ENCODE data around the gene NEK6. TPM values are rescaled to one million over a fixed set of nuclear protein-coding genes. Genes with fewer than 3 reads are reported as not detected.
A peak's percentile ranks its signal among the peaks of the same experiment; 100 is the strongest.

NEK6 gene
- total RNA-seq, 2 experiments from 2014 or later: 0.89 to 1.7 TPM

DNA sequence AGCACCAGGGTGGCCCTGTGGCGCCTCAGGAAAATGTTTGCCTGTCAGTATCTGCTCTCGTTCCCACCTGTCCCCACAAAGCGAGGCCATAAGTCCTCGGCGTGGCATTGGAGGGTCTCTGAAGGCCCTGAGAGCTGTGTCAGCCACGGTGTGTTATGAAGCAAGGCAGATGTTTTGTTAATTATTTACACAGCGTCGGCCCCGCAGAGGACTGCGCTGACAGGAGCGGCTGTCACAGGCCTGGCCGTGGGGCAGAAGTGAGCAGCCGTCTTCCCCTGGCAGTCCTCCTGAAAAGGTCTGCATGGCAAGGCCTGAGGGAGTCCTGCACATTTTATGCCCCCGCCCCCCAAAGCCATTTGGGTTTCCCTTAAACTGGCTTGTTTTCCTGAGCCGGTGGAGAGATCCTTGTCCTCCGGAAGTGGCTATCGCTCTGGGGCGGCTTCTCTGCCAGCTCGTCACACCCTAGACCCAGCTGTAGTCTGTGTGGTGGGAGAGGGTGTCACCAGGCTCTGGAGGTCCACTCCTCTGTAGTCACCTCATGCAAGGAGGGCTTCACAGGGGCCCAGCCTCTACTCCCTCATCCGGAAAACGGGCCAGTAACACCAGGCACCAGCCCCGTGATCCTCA lies 6.2 kb downstream of the NEK6 start:
- intact Hi-C loops (cut with DNase I, micrococcal nuclease): no loop called here
- Mint-ChIP-seq H3K9me3 (no peaks in the 10 kb centered on the region), H3K36me3 (ENCODE audit: low read depth) (no peaks in the 10 kb centered on the region), H3K27me3 (peaks cover 39% of the 10 kb centered on the region), H3K27ac (no peak overlapping the region), H3K4me1 (ENCODE audit: low read depth) (no peaks in the 10 kb centered on the region), H3K4me3 (no peak overlapping the region)
- no peak for DNase-seq
- CTCF ChIA-PET: no interaction called here
- Histone ChIP-seq H3K4me1 (ENCODE audit: insufficient read depth, low read length) (peaks cover 35% of the 10 kb centered on the region), H3K27ac (ENCODE audit: low read depth in 1 of 2, low read length in 2 of 2) (no peak overlapping the region), H3K4me3 (ENCODE audit: low read length) (no peak overlapping the region), H3K27me3 (ENCODE audit: control insufficient read depth in 1 of 2, insufficient read depth in 2 of 2, low read length in 2 of 2) (peaks cover 0 to 15% of the 10 kb centered on the region in 2 experiments), H3K9me3 (ENCODE audit: control insufficient read depth in 1 of 2, insufficient read depth in 1 of 2, low read length in 2 of 2) (peaks cover 0 to 4% of the 10 kb centered on the region in 2 experiments), H3K36me3 (ENCODE audit: insufficient read depth, low read length) (no peaks in the 10 kb centered on the region)
- ATAC-seq (ENCODE audit: poor library complexity): no peak
- POLR2A ChIA-PET: no interaction called here
- TF ChIP-seq, protein P1, sequence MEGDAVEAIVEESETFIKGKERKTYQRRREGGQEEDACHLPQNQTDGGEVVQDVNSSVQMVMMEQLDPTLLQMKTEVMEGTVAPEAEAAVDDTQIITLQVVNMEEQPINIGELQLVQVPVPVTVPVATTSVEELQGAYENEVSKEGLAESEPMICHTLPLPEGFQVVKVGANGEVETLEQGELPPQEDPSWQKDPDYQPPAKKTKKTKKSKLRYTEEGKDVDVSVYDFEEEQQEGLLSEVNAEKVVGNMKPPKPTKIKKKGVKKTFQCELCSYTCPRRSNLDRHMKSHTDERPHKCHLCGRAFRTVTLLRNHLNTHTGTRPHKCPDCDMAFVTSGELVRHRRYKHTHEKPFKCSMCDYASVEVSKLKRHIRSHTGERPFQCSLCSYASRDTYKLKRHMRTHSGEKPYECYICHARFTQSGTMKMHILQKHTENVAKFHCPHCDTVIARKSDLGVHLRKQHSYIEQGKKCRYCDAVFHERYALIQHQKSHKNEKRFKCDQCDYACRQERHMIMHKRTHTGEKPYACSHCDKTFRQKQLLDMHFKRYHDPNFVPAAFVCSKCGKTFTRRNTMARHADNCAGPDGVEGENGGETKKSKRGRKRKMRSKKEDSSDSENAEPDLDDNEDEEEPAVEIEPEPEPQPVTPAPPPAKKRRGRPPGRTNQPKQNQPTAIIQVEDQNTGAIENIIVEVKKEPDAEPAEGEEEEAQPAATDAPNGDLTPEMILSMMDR (IDR thresholded peaks at IDR 0.05): no peak

DNA sequence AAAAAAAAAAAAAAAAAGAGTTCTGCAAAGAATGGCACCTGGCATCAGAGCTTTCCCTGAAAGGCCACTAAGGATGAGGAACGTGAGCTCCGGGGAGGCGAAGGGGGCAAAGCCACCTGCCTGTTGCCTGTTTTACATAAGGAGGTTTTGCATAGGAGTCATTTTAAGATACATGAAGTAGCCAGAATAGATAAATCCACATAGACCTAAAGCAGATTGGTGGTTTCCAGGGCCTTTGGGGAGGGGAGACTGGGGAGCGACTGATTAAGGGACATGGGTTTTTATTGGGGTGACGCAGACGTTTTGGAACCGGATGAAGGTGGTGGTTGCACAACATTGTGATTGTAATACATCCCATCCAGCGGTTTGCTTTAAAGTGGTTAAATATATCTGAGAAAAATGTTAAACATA lies 7.1 kb downstream of the NEK6 start:
- Mint-ChIP-seq H3K27me3 (peaks cover 30% of the 10 kb centered on the region), H3K27ac (no peak overlapping the region), H3K4me3 (no peak overlapping the region), H3K36me3 (ENCODE audit: low read depth) (no peaks in the 10 kb centered on the region), H3K9me3 (no peaks in the 10 kb centered on the region), H3K4me1 (ENCODE audit: low read depth) (no peaks in the 10 kb centered on the region)
- TF ChIP-seq, protein P1 (IDR thresholded peaks at IDR 0.05): no peak
- ATAC-seq (ENCODE audit: poor library complexity) (no peak), DNase-seq (peak in 2 of 14 experiments; percentile 57 to 67)
- no peak overlapping the region for H3K27ac ChIP-seq (ENCODE audit: low read depth in 1 of 2, low read length in 2 of 2)
- intact Hi-C loops (cut with DNase I, micrococcal nuclease): no loop called here
- H3K4me3 ChIP-seq (ENCODE audit: low read length): no peak overlapping the region
- H3K27me3 ChIP-seq (ENCODE audit: control insufficient read depth in 1 of 2, insufficient read depth in 2 of 2, low read length in 2 of 2): peaks cover 0 to 7% of the 10 kb centered on the region in 2 experiments
- ChIA-PET CTCF (no interaction called here), POLR2A (no interaction called here)
- H3K36me3 ChIP-seq (ENCODE audit: insufficient read depth, low read length): no peaks in the 10 kb centered on the region
- H3K4me1 ChIP-seq (ENCODE audit: insufficient read depth, low read length): peaks cover 26% of the 10 kb centered on the region
- H3K9me3 ChIP-seq (ENCODE audit: control insufficient read depth in 1 of 2, insufficient read depth in 1 of 2, low read length in 2 of 2): peaks cover 0 to 4% of the 10 kb centered on the region in 2 experiments

DNA sequence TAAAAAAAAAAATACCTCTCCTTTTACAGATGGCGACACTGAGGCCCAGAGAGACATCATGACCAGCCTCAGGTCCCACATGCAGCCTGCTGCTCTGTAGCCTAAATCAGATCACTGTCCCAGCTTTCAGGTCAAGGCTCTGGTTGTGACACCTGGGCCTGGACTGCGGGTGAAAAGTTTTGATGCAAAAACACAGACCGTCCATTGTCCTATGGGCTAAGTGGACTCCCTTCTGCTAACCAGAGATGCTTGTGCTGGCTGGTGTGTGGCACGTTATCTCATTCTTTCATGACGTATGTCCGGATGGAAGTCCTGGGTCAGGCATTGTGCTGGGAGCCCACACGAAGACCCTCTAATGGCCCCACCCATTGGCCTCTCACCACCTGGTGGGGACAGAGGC lies 7.8 kb downstream of the NEK6 start:
- Histone ChIP-seq H3K27me3 (ENCODE audit: control insufficient read depth in 1 of 2, insufficient read depth in 2 of 2, low read length in 2 of 2) (peaks cover 0 to 7% of the 10 kb centered on the region in 2 experiments), H3K4me1 (ENCODE audit: insufficient read depth, low read length) (peaks cover 21% of the 10 kb centered on the region), H3K9me3 (ENCODE audit: control insufficient read depth in 1 of 2, insufficient read depth in 1 of 2, low read length in 2 of 2) (peaks cover 0 to 4% of the 10 kb centered on the region in 2 experiments), H3K27ac (ENCODE audit: low read depth in 1 of 2, low read length in 2 of 2) (no peak overlapping the region), H3K36me3 (ENCODE audit: insufficient read depth, low read length) (no peaks in the 10 kb centered on the region), H3K4me3 (ENCODE audit: low read length) (no peak overlapping the region)
- peaks cover 26% of the 10 kb centered on the region for H3K27me3 Mint-ChIP-seq
- ATAC-seq (ENCODE audit: poor library complexity) (no peak), DNase-seq (no peak)
- ChIA-PET CTCF (no interaction called here), POLR2A (no interaction called here)
- H3K9me3 Mint-ChIP-seq: no peaks in the 10 kb centered on the region
- no peaks in the 10 kb centered on the region for H3K4me1 Mint-ChIP-seq (ENCODE audit: low read depth)
- TF ChIP-seq, protein P1 (IDR thresholded peaks at IDR 0.05): no peak
- no peak overlapping the region for H3K27ac Mint-ChIP-seq
- no peak overlapping the region for H3K4me3 Mint-ChIP-seq
- intact Hi-C loops (cut with DNase I, micrococcal nuclease): no loop called here
- H3K36me3 Mint-ChIP-seq (ENCODE audit: low read depth): no peaks in the 10 kb centered on the region
